A549 (cell line): Measurements from ENCODE around the gene NRXN2. TPM values are rescaled to one million over a fixed set of nuclear protein-coding genes. Genes with fewer than 3 reads are reported as not detected.
A peak's percentile ranks its signal among the peaks of the same experiment; 100 is the strongest.

Experiments used
- ATAC-seq, 2 experiments: fragments of 200-7000 bp in 1 of 2; fragments of >200 bp in 1 of 2; cut with Nextera tagmentation in 1 of 2; cut with Tn5 transposase in 1 of 2; 3 replicates each; pipeline versions ENCODE4 v1.8.0 to v1.9.1; 2018 to 2020; ENCODE audit warnings: mild to moderate bottlenecking in 1 of 2, moderate library complexity in 1 of 2
- CTCF ChIA-PET: fragments of 300-600 bp; sonication (Branson Sonifier 250); formaldehyde crosslinking; extraction: SDS; loops from one replicate; lab custom pipeline; 2021; ENCODE audit warnings: antibody characterized with exemption, inconsistent platforms; lab: Yijun Ruan, JAX
- POLR2A ChIA-PET: fragments of 350-600 bp; formaldehyde crosslinking; extraction: SDS; loops from one replicate; lab custom pipeline; 2021; ENCODE audit warnings: antibody characterized with exemption, inconsistent platforms; lab: Yijun Ruan, JAX
- DNase-seq, 2 experiments: peaks; one replicate each; pipeline versions ENCODE4 v3.0.0 to v3.0.0-alpha.2; 2011 to 2016; ENCODE audit warnings: low read depth in 1 of 2, low spot score in 1 of 2
- FAIRE-seq: peaks from 2 replicates; lab custom pipeline; 2011; peaks lifted over from hg19 to GRCh38; lab: Jason Lieb, UNC
- H3K27ac ChIP-seq, 2 experiments: fragments of >200 bp; sonication (Bioruptor Twin); formaldehyde crosslinking; 3 replicates each; pipeline ENCODE4 v1.5.1; 2016 to 2017
- H3K4me1 ChIP-seq: fragments of >200 bp; sonication (Bioruptor Twin); formaldehyde crosslinking; 3 replicates; pipeline ENCODE4 v1.6.1; 2016
- H3K4me2 ChIP-seq: fragments of >200 bp; sonication (Bioruptor Twin); formaldehyde crosslinking; 3 replicates; pipeline ENCODE4 v1.6.1; 2016
- H3K4me3 ChIP-seq: fragments of >200 bp; sonication (Bioruptor Twin); formaldehyde crosslinking; 3 replicates; pipeline ENCODE4 v1.5.1; 2016
- H3K9me3 ChIP-seq: fragments of >200 bp; sonication (Bioruptor Twin); formaldehyde crosslinking; 3 replicates; pipeline ENCODE4 v1.6.1; 2016
- CHD2 ChIP-seq: fragments of 150-350 bp; IDR thresholded peaks from 2 replicates; pipeline ENCODE4 v1.6.1; 2014; ENCODE audit warnings: low read length; ENCODE audit not compliant: partially characterized antibody
- EHF ChIP-seq: fragments of 250-450 bp; sonication (Bioruptor Pico); IDR thresholded peaks from 2 replicates; pipeline ENCODE4 v1.5.0; 2020; ENCODE audit warnings: mild to moderate bottlenecking
- EHMT2 ChIP-seq: fragments of 200-600 bp; sonication (generic); IDR thresholded peaks from 2 replicates; pipeline ENCODE4 v1.6.1; 2016; ENCODE audit warnings: antibody characterized with exemption, low read depth, mild to moderate bottlenecking, moderate library complexity
- FOSB ChIP-seq: fragments of 250-450 bp; sonication (Bioruptor Pico); IDR thresholded peaks from 2 replicates; pipeline ENCODE4 v1.5.0; 2020; ENCODE audit warnings: mild to moderate bottlenecking, moderate library complexity
- FOXS1 ChIP-seq: fragments of 250-450 bp; sonication (Bioruptor Pico); IDR thresholded peaks from 2 replicates; pipeline ENCODE4 v1.5.0; 2020; ENCODE audit warnings: mild to moderate bottlenecking, moderate library complexity
- GATA3 ChIP-seq: IDR thresholded peaks from 2 replicates; pipeline ENCODE4 v1.6.1; 2012; ENCODE audit warnings: borderline replicate concordance
- HDAC2 ChIP-seq: fragments of 200-600 bp; sonication (generic); IDR thresholded peaks from 2 replicates; pipeline ENCODE4 v1.6.1; 2016
- HES2 ChIP-seq: fragments of >200 bp; sonication (Bioruptor Twin); formaldehyde crosslinking; IDR thresholded peaks from 2 replicates; pipeline ENCODE4 v1.6.1; 2016
- HMGXB4 ChIP-seq: fragments of 250-450 bp; sonication (Bioruptor Pico); IDR thresholded peaks from 2 replicates; pipeline ENCODE4 v1.5.0; 2021; ENCODE audit warnings: mild to moderate bottlenecking, moderate library complexity, borderline replicate concordance
- HOXA7 ChIP-seq: fragments of 250-450 bp; sonication (Bioruptor Pico); IDR thresholded peaks from 2 replicates; pipeline ENCODE4 v1.5.0; 2020; ENCODE audit warnings: mild to moderate bottlenecking, moderate library complexity
- JUNB ChIP-seq: fragments of >200 bp; sonication (Bioruptor Twin); formaldehyde crosslinking; IDR thresholded peaks from 2 replicates; pipeline ENCODE4 v1.6.1; 2016
- MAFK ChIP-seq: fragments of 450-650 bp; IDR thresholded peaks from 2 replicates; pipeline ENCODE4 v1.6.1; 2014; ENCODE audit not compliant: partially characterized antibody
- MAZ ChIP-seq: fragments of 150-350 bp; IDR thresholded peaks from 2 replicates; pipeline ENCODE4 v1.6.1; 2014; ENCODE audit warnings: antibody characterized with exemption, low read depth, low read length, borderline replicate concordance
- PBX3 ChIP-seq: IDR thresholded peaks from 2 replicates; pipeline ENCODE4 v1.6.1; 2012
- POLR2A ChIP-seq: IDR thresholded peaks from 2 replicates; pipeline ENCODE4 v1.6.1; 2012; ENCODE audit warnings: mild to moderate bottlenecking, low read length
- POLR2AphosphoS2 ChIP-seq: conservative IDR thresholded peaks from 2 replicates; pipeline ENCODE4 v1.6.1; 2012; ENCODE audit warnings: low read length, improper control_type of control experiment, inconsistent platforms
- TP53 ChIP-seq: fragments of 250-450 bp; sonication (Bioruptor Pico); IDR thresholded peaks from 2 replicates; pipeline ENCODE4 v1.5.0; 2021; ENCODE audit warnings: mild to moderate bottlenecking, moderate library complexity
- ZSCAN20 ChIP-seq: fragments of 250-450 bp; sonication (Bioruptor Pico); IDR thresholded peaks from 2 replicates; pipeline ENCODE4 v1.8.0; 2022; ENCODE audit warnings: mild to moderate bottlenecking, moderate library complexity
- WGBS: methylation state at CpG from one replicate; pipeline ENCODE4 v1.1.6; 2017; ENCODE audit errors: missing lambda C conversion rate; 5-methylcytosine and 5-hydroxymethylcytosine counted together
- polyA plus RNA-seq, 4 experiments: library from polyadenylated mRNA; depleted of rRNA in 3 of 4; stranded (reverse); fragments of >200 nt; fragmentation: RNase III in 1 of 4; extraction: RNeasy Plus Mini Kit Qiagen cat#74134 plus additional on column Dnase treatment in 1 of 4; gene quantifications; 2 replicates in 3 of 4; 3 replicates in 1 of 4; pipeline ENCODE4 v1.2.3, GENCODE V29; 2011 to 2017

Gene NRXN2
- polyA plus RNA-seq, 2 of the 4 experiments (the other 2 are of a cell fraction) = 0.04 TPM; not detected in 1

GRCh38 chr11:64629796-64630562, 93.0 kb downstream of the NRXN2 start:
- CTCF ChIA-PET = interaction anchor here (0.9 to 9.8 kb wide), 7 partner anchors 16 to 92 kb away, joined by 3 to 80 read pairs (median 3); partner anchors contain the start of gene SLC22A12
- peak in 1 of 2 experiments; percentile 67; a peak in 3 of 6 replicates for ATAC-seq
- Histone ChIP-seq H3K9me3 (no peaks in the 10 kb centered on the region), H3K4me3 (no peak overlapping the region), H3K27ac (no peak overlapping the region), H3K4me2 (no peak overlapping the region), H3K4me1 (no peaks in the 10 kb centered on the region)
- 77% methylated on average over 36 of the region's 56 CpGs for WGBS
- no peak for FAIRE-seq
- TF ChIP-seq EHMT2 (no peak), TP53 (CRISPR knock-in tag) (no peak), ZSCAN20 (CRISPR knock-in tag) (no peak), POLR2AphosphoS2 (no peak), JUNB (no peak), GATA3 (no peak), CHD2 (no peak), FOXS1 (CRISPR knock-in tag) (no peak), HMGXB4 (CRISPR knock-in tag) (no peak), HOXA7 (CRISPR knock-in tag) (no peak)
- DNase-seq = peak in 1 of 2 experiments; percentile 56
- POLR2A ChIA-PET = no interaction called here

- H3K4me2 ChIP-seq = no peak overlapping the region
- DNase-seq (no peak), ATAC-seq (no peak), FAIRE-seq (no peak)
- TF ChIP-seq FOSB (CRISPR knock-in tag) (no peak), MAFK (no peak), ZSCAN20 (CRISPR knock-in tag) (no peak), EHF (CRISPR knock-in tag) (no peak), PBX3 (no peak), POLR2A (no peak)
- POLR2A ChIA-PET = no interaction called here
- H3K4me1 ChIP-seq = no peaks in the 10 kb centered on the region
- CTCF ChIA-PET = interaction anchor here (0.6 to 9.8 kb wide), 2 partner anchors 21 to 60 kb away, joined by 4 to 80 read pairs; no protein-coding TSS in a partner anchor
- 70% methylated on average over 6 of the region's 6 CpGs for WGBS
- no peak overlapping the region for H3K27ac ChIP-seq
- no peaks in the 10 kb centered on the region for H3K9me3 ChIP-seq
- no peak overlapping the region for H3K4me3 ChIP-seq
These were observed 93.9 kb downstream of the NRXN2 start for GRCh38 chr11:64629103-64629502.

- ChIA-PET CTCF (interaction anchor here (0.6 to 9.8 kb wide), 2 partner anchors 22 to 60 kb away, joined by 4 to 80 read pairs; no protein-coding TSS in a partner anchor), POLR2A (no interaction called here)
- WGBS = 41% methylated on average over 2 of the region's 2 CpGs
- Histone ChIP-seq H3K27ac (no peak overlapping the region), H3K4me2 (no peak overlapping the region), H3K4me3 (no peak overlapping the region), H3K9me3 (no peaks in the 10 kb centered on the region), H3K4me1 (no peaks in the 10 kb centered on the region)
- ATAC-seq (no peak; a peak in 1 of 6 replicates), FAIRE-seq (no peak), DNase-seq (no peak)
- TF ChIP-seq ZSCAN20 (CRISPR knock-in tag) (no peak), EHF (CRISPR knock-in tag) (no peak), FOXS1 (CRISPR knock-in tag) (no peak), HMGXB4 (CRISPR knock-in tag) (no peak), HES2 (no peak), PBX3 (no peak), MAZ (no peak), HDAC2 (no peak)
These were observed 94.4 kb downstream of the NRXN2 start for GRCh38 chr11:64628596-64628995.
